Posterior cingulate gyrus (tissue), 11 donors: ENCODE measurements around the gene MAGI2.

Experiments
- DNase-seq, 10 donors: peaks; one replicate each; pipeline versions ENCODE4 v3.0.0 to v3.0.0-alpha.2; 2020 to 2021; ENCODE audit warnings: mixed read lengths in 3 of 10
- intact Hi-C: fragments of 100-400 bp; cut with DNase I; formaldehyde crosslinking; loops from one replicate; pipeline ENCODE4 v1.15.1; 2023

Gene MAGI2

DNA sequence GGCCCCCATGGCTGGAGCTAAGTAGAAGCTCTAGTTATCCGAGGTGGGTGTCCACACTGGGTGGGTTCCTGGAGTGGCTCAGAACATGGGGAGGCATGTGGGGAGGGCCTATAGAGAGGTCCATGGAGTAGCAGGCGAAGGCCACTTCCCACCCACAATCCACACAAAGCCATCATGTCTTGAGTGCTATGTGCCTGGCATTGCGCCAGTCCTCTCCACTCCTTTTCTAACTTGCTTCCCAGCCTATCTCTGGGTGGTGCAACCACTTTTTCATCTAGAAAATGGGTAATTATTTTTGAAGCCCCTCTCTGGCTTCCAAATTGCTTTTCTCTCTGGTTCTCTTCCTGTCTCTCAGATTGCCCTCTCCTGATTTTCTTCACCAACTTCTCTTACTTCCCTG is 1391.3 kb downstream of the MAGI2 start:
- DNase-seq, result no peak
- intact Hi-C loops, result no loop called here

DNA sequence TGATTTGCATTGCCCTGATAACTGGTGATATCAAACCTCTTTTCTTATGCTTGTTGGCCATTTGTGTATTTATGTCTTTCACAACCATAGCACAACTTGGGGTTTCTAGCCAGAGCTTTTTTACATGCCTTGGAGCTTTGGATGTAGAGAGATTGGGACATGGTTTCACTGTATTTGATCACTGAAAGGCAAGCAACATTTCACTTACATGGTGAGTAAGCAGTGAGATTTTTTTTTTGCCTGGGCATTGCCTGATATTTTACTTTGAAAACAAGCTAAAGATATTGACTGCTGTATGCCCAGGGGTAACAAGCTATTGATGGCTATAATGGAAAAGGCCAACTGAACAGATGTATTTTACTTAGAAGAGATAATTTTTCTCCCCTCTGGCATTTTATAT is 1395.9 kb downstream of the MAGI2 start:
- intact Hi-C loops, result no loop called here

DNA sequence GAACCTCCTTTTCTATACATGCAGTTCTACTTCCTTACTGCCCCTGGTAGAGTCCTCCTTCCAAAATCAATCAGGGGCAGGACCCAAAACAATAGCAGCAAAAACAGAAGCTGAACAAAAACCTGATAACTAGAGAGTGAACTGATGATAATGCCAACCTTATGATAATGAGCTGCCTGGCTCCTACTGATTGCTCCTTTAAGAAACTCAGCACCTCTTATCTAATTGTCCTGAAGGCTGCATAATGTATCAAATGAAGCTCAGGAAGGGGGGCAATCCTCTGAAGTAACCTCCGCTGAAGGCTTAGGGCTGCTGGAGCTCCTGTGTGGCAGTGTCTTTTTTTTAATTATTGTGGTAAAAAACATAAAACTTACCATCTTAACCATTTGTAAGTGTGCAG is 1397.9 kb downstream of the MAGI2 start:
- intact Hi-C loops, result no loop called here

More for the DNA sequence above, 1395.9 kb downstream of the MAGI2 start:
- no peak for DNase-seq

DNA sequence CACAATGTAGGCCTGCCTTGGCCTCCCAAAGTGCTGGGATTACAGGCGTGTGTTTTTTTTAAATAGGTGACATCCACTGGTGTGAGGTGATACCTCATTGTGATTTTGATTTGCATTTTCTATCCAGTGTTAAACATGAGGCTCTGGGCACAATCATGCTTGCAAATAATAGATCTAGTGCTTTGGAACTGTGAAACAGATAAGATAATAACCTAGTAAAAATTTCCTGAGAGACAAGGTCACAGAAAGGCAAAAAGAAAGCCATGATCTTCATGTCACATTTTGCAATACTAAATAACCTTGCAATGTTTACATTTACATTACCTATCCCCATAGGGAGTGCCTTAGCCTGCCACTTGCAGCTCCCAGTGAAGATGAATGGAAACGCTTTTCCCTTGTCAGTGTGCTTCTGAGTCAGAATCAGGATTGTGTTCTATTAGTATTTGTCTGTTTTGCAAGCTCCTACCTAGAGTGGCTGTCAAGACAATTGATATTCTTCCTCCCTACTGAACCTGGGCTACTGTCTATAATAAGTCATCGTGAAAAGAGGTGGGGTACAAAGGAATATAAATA is 1398.4 kb downstream of the MAGI2 start:
- no peak for DNase-seq
- intact Hi-C loops, result no loop called here

More for the DNA sequence above, 1397.9 kb downstream of the MAGI2 start:
- DNase-seq, result no peak

DNA sequence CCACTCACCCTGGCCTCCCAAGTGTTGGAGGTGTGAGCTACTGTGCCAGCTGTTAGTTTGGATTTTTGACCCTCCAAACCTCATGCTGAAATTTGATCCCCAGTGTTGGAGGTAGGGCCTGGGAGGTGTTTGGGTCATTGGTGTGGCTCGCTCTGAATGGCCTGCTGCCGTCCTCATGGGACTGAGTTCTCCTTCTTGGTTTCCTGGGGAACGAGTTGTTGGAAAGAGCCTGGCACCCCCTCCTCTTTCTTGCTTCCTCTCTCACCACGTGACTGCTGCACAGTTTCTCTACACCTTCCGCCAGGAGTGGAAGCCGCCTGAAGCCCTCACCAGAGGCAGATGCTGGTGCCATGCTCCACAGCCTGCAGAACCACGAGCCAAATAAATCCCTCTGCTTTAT is 1401.4 kb downstream of the MAGI2 start:
- intact Hi-C loops, result no loop called here
- no peak for DNase-seq

DNA sequence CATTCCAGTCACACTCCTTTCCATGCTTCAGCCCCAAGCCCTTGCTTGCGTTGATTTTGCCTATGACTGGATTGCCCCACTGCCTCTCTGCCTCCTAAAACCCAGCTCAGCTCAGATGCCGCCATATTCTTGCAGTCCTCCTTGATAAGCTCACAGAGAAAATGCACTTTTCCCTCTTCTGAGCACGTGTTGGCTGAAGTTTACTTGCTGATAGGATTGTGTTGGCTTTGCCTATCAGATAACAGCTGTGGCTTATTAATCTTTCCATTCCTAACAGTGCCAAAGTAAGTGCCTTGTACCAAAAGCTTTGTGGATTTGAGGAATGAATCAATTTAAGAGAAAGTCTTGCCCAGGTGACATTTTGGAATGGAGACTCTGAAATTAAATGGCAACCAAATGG is 1405.7 kb downstream of the MAGI2 start:
- intact Hi-C loops, result no loop called here
- DNase-seq, result no peak

DNA sequence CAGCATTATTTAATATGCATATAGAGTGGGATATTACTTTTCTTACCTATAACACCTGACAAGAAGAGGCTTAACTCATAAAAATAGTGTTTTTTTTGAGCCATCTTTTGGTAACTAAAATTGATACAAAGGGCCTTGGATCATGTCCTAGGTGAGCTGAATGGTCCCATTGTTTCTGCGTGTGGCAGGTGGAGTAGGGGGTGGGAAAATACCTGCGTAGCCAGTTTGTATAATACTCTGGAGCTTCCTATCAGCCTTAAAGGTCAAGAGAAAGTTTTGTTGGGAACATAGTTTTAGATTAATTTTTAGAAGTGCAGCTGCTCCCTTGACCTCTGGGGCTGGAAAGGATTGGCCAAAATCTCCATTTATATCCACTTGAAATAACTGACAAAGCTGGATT is 1410.3 kb downstream of the MAGI2 start:
- intact Hi-C loops, result no loop called here
- no peak for DNase-seq

DNA sequence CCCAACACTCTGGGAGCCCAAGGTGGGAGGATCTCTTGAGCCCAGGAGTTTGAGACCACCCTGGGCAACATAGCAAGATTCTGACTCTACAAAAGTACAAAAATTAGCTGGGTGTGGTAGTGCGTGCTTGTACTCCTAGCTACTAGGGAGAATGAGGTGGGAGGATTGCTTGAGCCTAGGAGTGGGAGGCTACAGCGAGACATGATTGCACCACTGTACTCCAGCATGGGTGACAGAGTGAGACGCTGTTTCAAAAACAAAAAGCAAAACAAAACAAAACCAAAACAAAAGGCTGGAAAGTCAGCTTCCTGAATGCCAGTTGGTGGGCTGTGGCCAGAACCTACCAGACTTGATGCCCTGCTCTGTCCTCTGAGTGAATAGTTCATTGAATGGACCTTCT is 1412.0 kb downstream of the MAGI2 start:
- intact Hi-C loops, result no loop called here
- DNase-seq, result no peak

DNA sequence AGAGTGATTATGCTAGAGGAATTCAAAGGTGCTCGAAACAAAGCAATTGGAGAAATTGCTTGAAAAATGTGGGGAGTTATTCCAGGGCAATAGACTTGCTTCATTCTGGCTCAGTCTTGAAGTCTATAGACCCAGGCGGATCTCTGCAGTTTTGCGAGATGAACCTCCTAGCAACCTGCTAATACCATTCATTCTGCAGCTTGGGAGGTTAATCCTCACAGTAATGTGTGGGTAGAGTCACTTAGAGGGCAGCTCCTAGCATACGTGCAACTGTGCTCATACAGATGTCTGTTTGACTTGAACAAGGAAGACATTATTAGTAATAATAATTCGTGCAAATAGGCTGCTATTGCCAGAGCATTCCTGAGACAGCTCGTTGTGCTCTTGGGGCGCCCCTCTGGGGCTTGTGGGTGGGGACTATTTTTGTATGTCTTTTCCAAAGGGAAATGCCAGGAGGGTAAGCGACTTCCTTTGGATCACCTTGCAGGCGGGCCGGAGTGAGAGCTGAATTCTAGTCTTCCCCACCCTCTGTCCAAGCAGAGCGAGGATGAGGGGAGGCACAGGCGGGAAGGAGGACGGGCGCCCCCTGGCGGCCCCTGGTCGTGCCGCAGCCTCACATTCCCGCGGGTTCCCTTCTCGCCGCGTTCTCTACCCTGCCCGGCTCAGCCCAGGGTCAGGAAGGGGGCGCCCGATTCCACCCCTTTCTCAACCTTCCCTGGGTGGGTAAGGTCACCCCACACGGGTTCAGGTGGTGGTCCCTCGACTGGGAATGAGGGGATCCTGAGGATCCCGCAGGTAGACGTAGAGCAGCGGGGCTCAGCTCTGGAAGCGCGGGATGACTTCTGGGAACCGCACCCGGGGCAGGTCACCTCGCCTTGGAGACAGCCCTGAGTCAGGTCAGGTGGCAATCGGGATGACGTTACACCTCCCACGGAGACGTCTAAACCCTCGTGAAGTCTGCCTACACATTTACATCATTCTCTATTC is 1413.4 kb downstream of the MAGI2 start:
- intact Hi-C loops, result no loop called here
- DNase-seq, result peak in 2 of 10 donors; percentile 55 to 79

DNA sequence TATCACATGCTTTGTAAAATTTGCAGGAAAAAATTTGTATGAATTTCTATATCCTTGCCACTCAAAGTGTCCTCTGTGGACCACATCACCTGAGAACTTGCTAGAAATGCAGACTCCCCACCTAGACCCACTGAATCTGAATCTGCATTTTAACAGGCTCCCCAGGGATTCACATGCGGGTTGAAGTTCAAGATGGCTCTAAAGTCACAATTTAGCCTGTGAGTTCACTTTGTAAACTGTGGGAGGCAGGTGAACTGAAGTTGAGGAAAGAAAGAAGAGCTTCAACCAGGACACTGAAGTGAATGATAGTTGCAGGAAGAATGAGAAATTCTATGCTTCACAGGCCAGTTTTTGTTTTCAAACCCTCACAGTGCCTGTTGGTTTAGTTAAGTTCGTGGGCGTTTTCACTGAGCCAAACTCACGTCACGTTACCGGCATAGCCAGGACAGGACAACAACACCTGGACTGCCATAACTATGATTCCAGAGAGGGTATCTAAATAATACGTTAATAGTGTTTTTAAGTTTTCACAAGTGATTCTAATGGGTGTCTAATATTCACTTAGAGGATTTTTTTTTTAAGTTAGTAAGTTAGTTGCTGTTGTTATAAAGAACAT is 1414.9 kb downstream of the MAGI2 start:
- intact Hi-C loops, result no loop called here

DNA sequence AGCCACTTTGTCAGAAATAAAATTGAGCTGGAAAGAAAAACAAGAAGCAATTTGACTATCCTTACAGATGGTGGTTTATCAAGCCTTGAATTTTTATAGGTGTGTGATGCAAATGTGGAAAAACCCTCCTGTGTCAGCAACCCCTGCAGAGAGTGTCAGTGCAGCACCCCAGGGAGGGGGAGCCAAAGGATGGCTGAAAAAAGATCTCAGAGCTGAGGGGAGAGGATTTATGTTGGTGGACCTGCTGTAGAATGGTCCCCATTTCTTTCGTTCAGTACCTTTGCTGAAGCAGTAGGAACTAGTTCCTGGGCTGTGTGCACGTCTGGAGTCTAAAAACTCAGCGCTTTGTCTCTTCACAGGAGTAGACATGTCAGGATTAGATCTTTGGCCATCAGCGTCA is 1415.9 kb downstream of the MAGI2 start:
- intact Hi-C loops, result no loop called here

More for the DNA sequence above, 1414.9 kb downstream of the MAGI2 start:
- DNase-seq, result no peak

DNA sequence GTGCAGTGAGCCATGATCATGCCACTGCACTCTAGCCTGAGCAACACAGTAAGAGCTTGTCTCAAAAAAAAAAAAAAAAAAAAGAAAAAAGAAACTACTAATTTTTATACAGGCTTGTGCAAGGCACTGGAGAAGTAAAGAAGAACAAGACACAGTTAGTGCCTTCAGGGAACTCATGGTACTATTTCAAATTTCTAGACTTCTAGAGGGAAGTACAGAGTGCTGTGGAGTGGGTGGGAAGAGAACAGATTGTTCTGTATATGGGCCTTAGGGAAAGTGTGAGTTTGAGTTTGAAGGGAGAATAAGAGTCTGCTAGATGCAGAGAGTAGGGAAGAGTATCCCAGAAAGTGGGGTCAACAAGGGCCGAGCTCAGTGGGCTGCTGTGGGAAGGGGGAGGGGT is 1420.1 kb downstream of the MAGI2 start:
- DNase-seq, result no peak
- intact Hi-C loops, result no loop called here

More for the DNA sequence above, 1415.9 kb downstream of the MAGI2 start:
- no peak for DNase-seq

DNA sequence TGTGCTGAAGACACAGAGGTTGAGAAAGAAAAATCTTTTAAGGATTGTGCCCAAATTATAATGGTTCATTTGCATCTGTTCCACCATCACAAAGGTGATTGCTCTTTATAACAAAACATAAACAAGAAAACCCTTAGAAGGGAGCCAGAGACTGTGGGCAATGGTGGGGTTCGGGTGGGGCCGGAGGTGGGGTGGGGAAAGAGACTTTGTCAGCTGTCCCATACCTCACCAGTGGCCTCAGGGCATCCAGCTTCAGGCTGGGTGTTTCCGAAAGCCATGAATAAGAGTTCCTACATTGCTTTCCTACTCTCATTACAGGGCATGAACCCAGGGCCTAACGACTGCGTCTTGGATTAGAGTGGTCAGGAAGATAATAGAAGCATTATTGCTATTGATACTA is 1427.0 kb downstream of the MAGI2 start:
- no peak for DNase-seq
- intact Hi-C loops, result loop anchor here (10.0 kb wide), 1 partner anchor 478 kb away; no protein-coding TSS in a partner anchor

DNA sequence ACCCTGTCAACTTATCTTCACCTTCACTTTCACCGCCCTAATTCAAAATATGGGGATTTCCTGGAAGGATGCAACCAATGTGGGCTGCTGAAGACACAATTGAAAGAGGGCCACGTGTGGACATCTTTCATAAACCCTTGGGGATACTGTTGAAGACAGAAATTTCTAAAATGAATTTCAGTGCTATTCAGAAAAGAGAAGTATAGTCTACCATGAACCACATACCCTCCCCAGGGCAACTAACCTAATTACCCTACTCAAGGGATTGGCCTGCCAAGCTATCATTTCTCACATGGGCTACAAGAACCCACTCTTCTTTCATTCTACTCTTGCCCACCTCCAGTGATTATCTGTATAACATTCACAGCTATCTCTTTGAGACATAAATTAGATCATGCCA is 1428.9 kb downstream of the MAGI2 start:
- DNase-seq, result no peak
- intact Hi-C loops, result loop anchor here (10.0 kb wide), 1 partner anchor 480 kb away; no protein-coding TSS in a partner anchor

DNA sequence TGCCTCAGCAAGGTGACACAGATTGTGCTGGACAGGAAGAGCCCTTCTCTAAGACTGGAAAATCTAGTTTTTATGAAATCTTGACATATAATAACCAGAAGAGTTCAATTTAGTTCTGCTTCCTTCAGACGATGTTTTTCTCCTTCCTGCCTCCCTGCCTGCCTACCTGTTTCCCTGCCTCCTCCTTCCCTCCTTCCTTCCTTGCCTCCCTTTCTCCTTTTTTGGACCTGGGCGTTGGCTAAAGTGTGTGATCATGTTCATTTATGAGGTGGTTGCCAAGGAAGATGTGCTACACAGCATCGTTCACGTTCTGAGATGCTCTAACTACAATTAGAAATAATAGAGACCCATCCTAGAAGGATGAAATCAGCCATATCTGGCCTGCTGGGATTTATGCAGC is 1430.3 kb downstream of the MAGI2 start:
- no peak for DNase-seq
- intact Hi-C loops, result loop anchor here (10.0 kb wide), 1 partner anchor 482 kb away; no protein-coding TSS in a partner anchor

DNA sequence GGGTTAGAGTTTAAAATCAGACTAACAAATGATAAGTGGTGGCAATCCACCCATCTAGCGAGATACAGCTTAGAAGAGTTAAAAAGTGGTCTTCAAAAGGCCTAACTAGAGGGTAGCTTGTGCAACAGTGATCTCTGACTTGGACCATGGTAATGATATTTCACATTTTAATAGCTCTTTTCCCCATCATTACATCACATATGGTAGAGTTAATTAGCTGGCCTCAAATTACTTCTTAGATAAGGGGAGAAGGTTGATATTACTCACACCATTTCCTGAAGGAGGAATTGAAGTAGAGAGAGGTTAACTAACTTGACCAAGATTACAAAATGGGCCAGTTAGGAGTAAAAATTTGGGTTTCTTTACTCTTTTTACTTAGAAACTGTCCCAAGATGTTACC is 1431.3 kb downstream of the MAGI2 start:
- no peak for DNase-seq

DNA sequence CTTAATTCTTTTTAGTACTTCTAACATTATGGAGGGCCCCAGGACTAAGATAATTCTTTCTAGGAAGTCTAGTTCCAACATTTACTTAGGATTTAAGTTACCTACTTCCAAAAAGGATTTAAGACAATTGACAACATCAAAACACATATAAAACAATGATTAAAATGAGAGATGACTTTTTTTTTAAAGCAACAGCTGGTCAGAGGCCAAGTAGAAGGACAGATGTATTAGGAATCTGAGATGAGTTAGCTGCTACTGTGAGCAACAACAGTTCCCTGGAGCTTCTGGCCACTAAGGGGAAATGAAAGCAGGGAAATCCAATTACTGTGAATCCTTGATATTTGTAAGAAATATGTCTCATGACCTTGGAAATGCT is 1432.6 kb downstream of the MAGI2 start:
- intact Hi-C loops, result loop anchor here (10.0 kb wide), 1 partner anchor 484 kb away; no protein-coding TSS in a partner anchor
- no peak for DNase-seq

More for the DNA sequence above, 1431.3 kb downstream of the MAGI2 start:
- intact Hi-C loops, result loop anchor here (10.0 kb wide), 1 partner anchor 483 kb away; no protein-coding TSS in a partner anchor

DNA sequence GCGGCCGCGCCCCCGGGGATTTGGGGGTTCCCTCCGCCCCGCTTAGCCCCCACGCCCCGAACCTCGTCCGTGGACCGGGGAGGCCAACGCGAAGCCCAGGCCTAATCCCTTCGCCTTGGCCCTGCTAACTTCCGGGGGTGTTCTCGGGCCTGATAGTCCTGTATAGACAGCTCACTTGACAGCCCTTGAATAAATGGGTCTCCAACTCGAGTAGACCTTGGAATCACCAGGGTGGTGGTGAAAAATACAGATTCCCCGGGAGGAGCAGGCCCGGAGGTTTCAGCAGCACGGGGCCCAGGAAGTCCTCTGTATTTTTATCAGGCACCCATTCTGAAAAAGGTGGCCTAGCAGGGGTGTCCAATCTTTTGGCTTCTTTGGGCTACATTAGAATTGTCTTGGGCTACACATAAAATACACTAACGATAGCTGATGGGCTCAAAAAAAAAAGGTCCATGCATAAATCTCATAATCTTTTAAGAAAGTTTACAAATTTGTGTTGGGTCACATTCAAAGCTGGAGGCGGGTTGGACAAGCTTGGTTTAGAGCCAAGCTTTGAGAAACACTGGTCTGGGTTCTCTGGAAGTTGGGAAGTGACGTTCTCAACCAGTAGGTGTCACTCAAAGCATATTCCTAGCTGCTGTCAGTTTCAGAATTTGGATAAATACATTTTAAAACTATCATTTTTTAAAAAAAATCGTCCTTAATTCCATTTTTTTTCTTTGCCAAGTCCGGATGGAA is 1433.2 kb downstream of the MAGI2 start:
- intact Hi-C loops, result loop anchor here (10.0 kb wide), 1 partner anchor 484 kb away; no protein-coding TSS in a partner anchor
- DNase-seq, result peak in 4 of 10 donors; percentile 30 to 78 (median 52)

DNA sequence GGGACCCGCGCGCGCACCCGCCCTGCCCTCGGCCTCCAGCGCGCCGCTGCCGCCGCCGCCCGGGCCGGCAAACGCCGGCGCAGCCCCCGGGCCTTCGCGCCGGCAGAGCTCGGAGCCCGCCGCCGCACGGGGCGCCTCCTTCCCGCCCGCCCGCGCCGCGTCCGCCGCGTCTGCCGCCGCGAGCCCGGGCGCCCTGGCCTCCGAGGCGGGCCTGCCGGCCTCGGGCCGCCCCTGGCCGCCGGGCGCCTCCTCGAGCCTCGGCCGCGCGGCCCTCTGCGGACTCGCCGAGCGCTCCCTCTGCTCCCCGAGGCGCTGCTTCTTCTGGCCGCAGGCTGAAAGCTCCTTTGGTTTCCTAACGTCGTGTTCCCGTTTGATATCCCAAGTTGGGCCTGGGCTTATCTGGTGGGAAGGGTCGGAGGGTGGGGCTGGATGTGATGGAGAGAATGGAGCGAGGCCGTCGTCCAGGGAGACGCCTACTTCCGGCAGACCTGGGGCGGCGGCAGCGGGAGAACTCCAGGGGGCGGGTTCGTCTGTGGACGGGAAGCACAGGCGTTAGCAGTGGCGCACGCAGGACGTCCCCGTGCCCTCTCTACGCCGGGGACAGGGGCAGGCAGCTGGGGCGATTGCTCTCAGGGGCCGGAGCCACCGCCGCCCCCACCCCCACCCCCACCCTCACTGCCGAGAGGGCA is 1433.9 kb downstream of the MAGI2 start:
- intact Hi-C loops, result loop anchor here (10.0 kb wide), 1 partner anchor 485 kb away; no protein-coding TSS in a partner anchor
- DNase-seq, result peak; percentile 72 to 97 (median 80)
